ENCODE results near the gene HIVEP2. TPM values are rescaled to one million over a fixed set of nuclear protein-coding genes. Genes with fewer than 3 reads are reported as not detected.

HIVEP2 gene
- total RNA-seq, 1 donor from 2014 or later, result 10.6 TPM

GRCh38 chr6:142728910-142729481 lies 216.0 kb downstream of the HIVEP2 start:
- peak; percentile 88 for DNase-seq

GRCh38 chr6:142728364-142728763 lies 216.6 kb downstream of the HIVEP2 start:
- peak; percentile 71 for DNase-seq

- DNase-seq, result no peak
Measured at GRCh38 chr6:142726616-142727015, 218.4 kb downstream of the HIVEP2 start.

- no peak for DNase-seq
Measured at GRCh38 chr6:142725024-142725770, 219.8 kb downstream of the HIVEP2 start.

GRCh38 chr6:142722841-142723240 lies 222.1 kb downstream of the HIVEP2 start:
- no peak for DNase-seq

- no peak for DNase-seq
Measured at GRCh38 chr6:142722012-142722411, 223.0 kb downstream of the HIVEP2 start.

- DNase-seq, result no peak
Measured at GRCh38 chr6:142721215-142721920, 223.6 kb downstream of the HIVEP2 start.

- no peak for DNase-seq
Measured at GRCh38 chr6:142718667-142719191, 226.2 kb downstream of the HIVEP2 start.

- DNase-seq, result no peak
Measured at GRCh38 chr6:142716097-142716496, 228.9 kb downstream of the HIVEP2 start.

- DNase-seq, result no peak
Measured at GRCh38 chr6:142714951-142715785, 229.8 kb downstream of the HIVEP2 start.

GRCh38 chr6:142713959-142714358 lies 231.0 kb downstream of the HIVEP2 start:
- DNase-seq, result no peak

- no peak for DNase-seq
Measured at GRCh38 chr6:142712231-142712630, 232.7 kb downstream of the HIVEP2 start.

- DNase-seq, result no peak
Measured at GRCh38 chr6:142708651-142709050, 236.3 kb downstream of the HIVEP2 start.

- no peak for DNase-seq
Measured at GRCh38 chr6:142707255-142707654, 237.7 kb downstream of the HIVEP2 start.

- no peak for DNase-seq
Measured at GRCh38 chr6:142706210-142706609, 238.8 kb downstream of the HIVEP2 start.

GRCh38 chr6:142705054-142705453 lies 239.9 kb downstream of the HIVEP2 start:
- DNase-seq, result no peak

- DNase-seq, result peak; percentile 50
Measured at GRCh38 chr6:142702501-142703460, 242.2 kb downstream of the HIVEP2 start.

Data from dermis blood vessel endothelial cell (primary cell).